Measurements from ENCODE around the gene SOX10. TPM values are rescaled to one million over a fixed set of nuclear protein-coding genes. Genes with fewer than 3 reads are reported as not detected.
A peak's percentile ranks its signal among the peaks of the same experiment; 100 is the strongest.
"Not testable (repeated sequence)": the region's sequence is repeated elsewhere in the genome, so short reads cannot be mapped to it uniquely, and the experiment has no call there.

SOX10 gene
- total and polyA plus RNA-seq, 2 of the 13 experiments (the other 11 are each of a cell fraction or from before 2014, with no cell fraction given): not detected

DNA sequence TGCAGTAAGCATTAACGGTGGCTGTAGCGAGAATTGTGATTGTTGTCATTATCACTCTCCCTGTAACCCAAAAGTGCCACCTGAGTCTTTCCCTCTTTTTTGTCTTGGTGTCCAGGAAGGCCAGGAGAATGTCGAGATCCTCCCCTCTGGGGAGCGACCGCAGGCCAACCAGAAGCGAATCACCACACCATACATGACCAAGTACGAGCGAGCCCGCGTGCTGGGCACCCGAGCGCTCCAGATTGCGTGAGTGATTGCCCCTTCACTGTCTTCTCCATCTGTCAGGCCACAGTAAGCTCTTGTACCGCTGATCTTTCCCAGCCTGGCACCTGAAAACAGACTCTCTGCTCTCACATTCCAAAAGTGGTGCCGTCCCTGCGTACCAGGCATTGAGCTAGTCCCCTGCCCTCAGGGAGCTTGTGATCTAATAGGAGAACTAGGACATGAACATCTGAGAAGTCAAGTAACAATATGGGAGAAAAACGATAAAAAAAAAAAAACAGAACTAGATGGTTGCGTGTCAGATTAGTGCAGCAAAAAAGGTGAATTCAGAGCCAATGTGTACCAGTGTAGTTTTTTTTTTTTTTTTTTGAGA lies 25.0 kb downstream of the SOX10 start (continued):
- TF ChIP-seq ZNF296 (CRISPR knock-in tag; conservative IDR thresholded peaks at IDR 0.05): no peak
- TF ChIP-seq ZNF841 (CRISPR knock-in tag; IDR thresholded peaks at IDR 0.05; ENCODE audit: borderline replicate concordance): no peak
- no peak for TF ChIP-seq PITX1 (CRISPR knock-in tag; IDR thresholded peaks at IDR 0.05)

DNA sequence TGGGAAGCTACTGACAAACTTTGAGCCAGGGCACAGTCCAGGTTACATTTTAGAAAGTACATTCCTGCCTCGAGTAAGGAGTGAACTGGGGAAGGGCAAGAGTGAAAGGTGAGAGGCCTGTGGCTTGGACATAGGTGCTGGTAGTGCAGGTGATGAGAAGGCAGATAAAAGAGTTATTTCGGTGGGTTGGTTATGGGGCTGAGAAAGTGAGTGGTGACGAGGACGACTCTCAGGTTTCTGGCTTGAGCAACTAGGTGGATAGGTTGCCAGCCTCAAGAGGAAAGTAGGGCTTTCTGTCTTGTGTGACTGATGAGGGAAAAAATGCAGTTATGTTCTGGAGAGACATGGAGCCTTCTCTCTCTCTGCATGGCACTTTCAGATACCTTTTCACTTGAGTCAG lies 27.1 kb downstream of the SOX10 start:
- in situ Hi-C loops (cut with HindIII; ENCODE audit: extremely low pct_ligation_motif_present, low pct_unique_long_range_greater_than_20kb) (no loop called here), intact Hi-C loops (cut with micrococcal nuclease; ENCODE audit: unreplicated experiment) (no loop called here)
- 0 out of 2 replicates have a peak, but pooled peaks have one; percentile 22 for TF ChIP-seq RBFOX2 (IDR thresholded peaks at IDR 0.05; ENCODE audit: low read depth, low read length)
- no peak for TF ChIP-seq ZNF562 (CRISPR knock-in tag; IDR thresholded peaks at IDR 0.05; ENCODE audit: borderline replicate concordance)
- no peak for TF ChIP-seq NFE2L2 (IDR thresholded peaks at IDR 0.05; ENCODE audit: low read length)
- ChIA-PET POLR2A (no interaction called here), CTCF (ENCODE audit: low intra/inter-chr PET ratio, low total read pairs) (no interaction called here)
- Histone ChIP-seq H3K36me3 (replicated peaks in 1 of 2; ENCODE audit: control insufficient read depth in 1 of 2, insufficient read depth in 2 of 2, low read length in 2 of 2) (peaks cover 23 to 48% of the 10 kb centered on the region in 2 experiments), H3K27me3 (ENCODE audit: control insufficient read depth in 1 of 2, insufficient read depth in 2 of 2, low read length in 2 of 2) (no peaks in the 10 kb centered on the region; a peak in 1 of 5 replicates), H2AFZ (ENCODE audit: low read length) (no peak overlapping the region), H3K4me3 (replicated peaks in 1 of 3; ENCODE audit: insufficient read depth in 1 of 3, low read depth in 2 of 3, low read length in 3 of 3) (no peak overlapping the region), H3K4me2 (ENCODE audit: low read depth, low read length) (peak overlapping the region; percentile 29; the same call in 1 of the 2 replicates), H3K27ac (ENCODE audit: extremely low read length, insufficient read depth, low read length) (peak overlapping the region; percentile 25), H3K79me2 (ENCODE audit: insufficient read depth, low read length) (peaks cover 33% of the 10 kb centered on the region), H3K9me3 (ENCODE audit: low read length) (no peaks in the 10 kb centered on the region), H3K9ac (ENCODE audit: insufficient read depth, low read depth, low read length) (no peak overlapping the region), H4K20me1 (ENCODE audit: insufficient read depth, low read length) (no peaks in the 10 kb centered on the region), H3K4me1 (ENCODE audit: insufficient read depth, low read length) (peaks cover 46% of the 10 kb centered on the region)
- DNase-seq (ENCODE audit: low spot score) (no peak), ATAC-seq (no peak), FAIRE-seq (no peak)
- BruUV-seq (replicated peaks): no TSS peak
- 76% methylated on average over 4 of the region's 4 CpGs for WGBS (ENCODE audit: low lambda C conversion rate)

DNA sequence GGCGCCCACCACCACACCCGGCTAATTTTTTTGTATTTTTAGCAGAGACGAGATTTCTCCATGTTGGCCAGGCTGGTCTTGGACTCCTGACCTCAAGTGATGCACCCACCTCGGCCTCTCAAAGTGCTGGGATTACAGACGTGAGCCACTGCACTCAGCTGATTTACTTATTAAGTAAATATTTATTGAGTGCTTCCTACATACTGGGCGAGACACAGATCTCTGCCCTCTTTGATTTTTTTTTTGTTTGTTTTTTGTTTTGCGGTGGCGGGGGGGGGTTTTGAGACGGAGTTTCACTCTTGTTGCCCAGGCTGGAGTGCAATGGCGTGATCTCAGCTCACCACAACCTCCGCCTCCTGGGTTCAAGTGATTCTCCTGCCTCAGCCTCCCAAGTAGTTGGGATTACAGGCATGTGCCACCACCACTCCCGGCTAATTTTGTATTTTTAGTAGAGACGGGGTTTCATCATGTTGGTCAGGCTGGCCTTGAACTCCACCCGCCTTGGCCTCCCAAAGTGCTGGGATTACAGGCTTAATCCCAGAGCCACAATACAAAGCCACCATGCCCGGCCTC lies 28.4 kb downstream of the SOX10 start:
- ATAC-seq; intact Hi-C loops (cut with micrococcal nuclease; ENCODE audit: unreplicated experiment); H3K27me3 ChIP-seq (ENCODE audit: control insufficient read depth in 1 of 2, insufficient read depth in 2 of 2, low read length in 2 of 2); FAIRE-seq; CTCF ChIA-PET (ENCODE audit: low intra/inter-chr PET ratio, low total read pairs); H4K20me1 ChIP-seq (ENCODE audit: insufficient read depth, low read length); H3K9me3 ChIP-seq (ENCODE audit: low read length); H2AFZ ChIP-seq (ENCODE audit: low read length); H3K27ac ChIP-seq (ENCODE audit: extremely low read length, insufficient read depth, low read length); H3K4me3 ChIP-seq (replicated peaks in 1 of 3; ENCODE audit: insufficient read depth in 1 of 3, low read depth in 2 of 3, low read length in 3 of 3); in situ Hi-C loops (cut with HindIII; ENCODE audit: extremely low pct_ligation_motif_present, low pct_unique_long_range_greater_than_20kb); BruUV-seq (replicated peaks); H3K9ac ChIP-seq (ENCODE audit: insufficient read depth, low read depth, low read length): not testable (repeated sequence)
- POLR2A ChIA-PET: interaction anchor here (0.7 to 3.5 kb wide), 5 partner anchors 60 to 1066 kb away, joined by 3 to 19 read pairs (median 4); partner anchors contain the start of genes ANKRD54 and GCAT
- Histone ChIP-seq H3K4me1 (ENCODE audit: insufficient read depth, low read length) (peaks cover 53% of the 10 kb centered on the region), H3K4me2 (ENCODE audit: low read depth, low read length) (peak overlapping the region; percentile 97; the same call in 1 of the 2 replicates), H3K36me3 (replicated peaks in 1 of 2; ENCODE audit: control insufficient read depth in 1 of 2, insufficient read depth in 2 of 2, low read length in 2 of 2) (peaks cover 17 to 35% of the 10 kb centered on the region in 2 experiments), H3K79me2 (ENCODE audit: insufficient read depth, low read length) (peaks cover 33% of the 10 kb centered on the region)
- peak; percentile 25 for DNase-seq (ENCODE audit: low spot score)
- WGBS (ENCODE audit: low lambda C conversion rate): 24% methylated on average over 15 of the region's 15 CpGs
- TF ChIP-seq, protein P1, sequence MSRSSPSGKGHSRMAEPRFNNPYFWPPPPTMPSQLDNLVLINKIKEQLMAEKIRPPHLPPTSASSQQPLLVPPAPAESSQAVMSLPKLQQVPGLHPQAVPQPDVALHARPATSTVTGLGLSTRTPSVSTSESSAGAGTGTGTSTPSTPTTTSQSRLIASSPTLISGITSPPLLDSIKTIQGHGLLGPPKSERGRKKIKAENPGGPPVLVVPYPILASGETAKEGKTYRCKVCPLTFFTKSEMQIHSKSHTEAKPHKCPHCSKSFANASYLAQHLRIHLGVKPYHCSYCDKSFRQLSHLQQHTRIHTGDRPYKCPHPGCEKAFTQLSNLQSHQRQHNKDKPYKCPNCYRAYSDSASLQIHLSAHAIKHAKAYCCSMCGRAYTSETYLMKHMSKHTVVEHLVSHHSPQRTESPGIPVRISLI (CRISPR knock-in tag; IDR thresholded peaks at IDR 0.05; ENCODE audit: borderline replicate concordance): peak; percentile 82; the same call in 1 of the 2 replicates
- TF ChIP-seq, protein P2, sequence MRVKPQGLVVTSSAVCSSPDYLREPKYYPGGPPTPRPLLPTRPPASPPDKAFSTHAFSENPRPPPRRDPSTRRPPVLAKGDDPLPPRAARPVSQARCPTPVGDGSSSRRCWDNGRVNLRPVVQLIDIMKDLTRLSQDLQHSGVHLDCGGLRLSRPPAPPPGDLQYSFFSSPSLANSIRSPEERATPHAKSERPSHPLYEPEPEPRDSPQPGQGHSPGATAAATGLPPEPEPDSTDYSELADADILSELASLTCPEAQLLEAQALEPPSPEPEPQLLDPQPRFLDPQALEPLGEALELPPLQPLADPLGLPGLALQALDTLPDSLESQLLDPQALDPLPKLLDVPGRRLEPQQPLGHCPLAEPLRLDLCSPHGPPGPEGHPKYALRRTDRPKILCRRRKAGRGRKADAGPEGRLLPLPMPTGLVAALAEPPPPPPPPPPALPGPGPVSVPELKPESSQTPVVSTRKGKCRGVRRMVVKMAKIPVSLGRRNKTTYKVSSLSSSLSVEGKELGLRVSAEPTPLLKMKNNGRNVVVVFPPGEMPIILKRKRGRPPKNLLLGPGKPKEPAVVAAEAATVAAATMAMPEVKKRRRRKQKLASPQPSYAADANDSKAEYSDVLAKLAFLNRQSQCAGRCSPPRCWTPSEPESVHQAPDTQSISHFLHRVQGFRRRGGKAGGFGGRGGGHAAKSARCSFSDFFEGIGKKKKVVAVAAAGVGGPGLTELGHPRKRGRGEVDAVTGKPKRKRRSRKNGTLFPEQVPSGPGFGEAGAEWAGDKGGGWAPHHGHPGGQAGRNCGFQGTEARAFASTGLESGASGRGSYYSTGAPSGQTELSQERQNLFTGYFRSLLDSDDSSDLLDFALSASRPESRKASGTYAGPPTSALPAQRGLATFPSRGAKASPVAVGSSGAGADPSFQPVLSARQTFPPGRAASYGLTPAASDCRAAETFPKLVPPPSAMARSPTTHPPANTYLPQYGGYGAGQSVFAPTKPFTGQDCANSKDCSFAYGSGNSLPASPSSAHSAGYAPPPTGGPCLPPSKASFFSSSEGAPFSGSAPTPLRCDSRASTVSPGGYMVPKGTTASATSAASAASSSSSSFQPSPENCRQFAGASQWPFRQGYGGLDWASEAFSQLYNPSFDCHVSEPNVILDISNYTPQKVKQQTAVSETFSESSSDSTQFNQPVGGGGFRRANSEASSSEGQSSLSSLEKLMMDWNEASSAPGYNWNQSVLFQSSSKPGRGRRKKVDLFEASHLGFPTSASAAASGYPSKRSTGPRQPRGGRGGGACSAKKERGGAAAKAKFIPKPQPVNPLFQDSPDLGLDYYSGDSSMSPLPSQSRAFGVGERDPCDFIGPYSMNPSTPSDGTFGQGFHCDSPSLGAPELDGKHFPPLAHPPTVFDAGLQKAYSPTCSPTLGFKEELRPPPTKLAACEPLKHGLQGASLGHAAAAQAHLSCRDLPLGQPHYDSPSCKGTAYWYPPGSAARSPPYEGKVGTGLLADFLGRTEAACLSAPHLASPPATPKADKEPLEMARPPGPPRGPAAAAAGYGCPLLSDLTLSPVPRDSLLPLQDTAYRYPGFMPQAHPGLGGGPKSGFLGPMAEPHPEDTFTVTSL (CRISPR knock-in tag; IDR thresholded peaks at IDR 0.05; ENCODE audit: borderline replicate concordance): 0 out of 2 replicates have a peak, but pooled peaks have one; percentile 42

Data from HepG2 (cell line).